Esophagus squamous epithelium (tissue), 4 donors: ENCODE data around the gene CFL1.

ENCODE experiments used
- POLR2A ChIP-seq, 4 donors: fragments of 450-650 bp; IDR thresholded peaks; one replicate each; pipeline ENCODE4 v1.6.1; 2017; ENCODE audit warnings: antibody characterized with exemption in 4 of 4, mild to moderate bottlenecking in 4 of 4, moderate library complexity in 3 of 4
- TF ChIP-seq, protein P1 (sequence below), 6 experiments: fragments of 450-650 bp in 4 of 6; fragments of 200-600 bp in 2 of 6; sonication (generic) in 2 of 6; IDR thresholded peaks; one replicate each; pipeline ENCODE4 v1.5.1; 2016 to 2019; ENCODE audit warnings: antibody characterized with exemption in 6 of 6, mild to moderate bottlenecking in 4 of 6, moderate library complexity in 4 of 6

GRCh38 chr11:65903715-65904114 is 45.7 kb upstream of the CFL1 start:
- TF ChIP-seq, protein P1, sequence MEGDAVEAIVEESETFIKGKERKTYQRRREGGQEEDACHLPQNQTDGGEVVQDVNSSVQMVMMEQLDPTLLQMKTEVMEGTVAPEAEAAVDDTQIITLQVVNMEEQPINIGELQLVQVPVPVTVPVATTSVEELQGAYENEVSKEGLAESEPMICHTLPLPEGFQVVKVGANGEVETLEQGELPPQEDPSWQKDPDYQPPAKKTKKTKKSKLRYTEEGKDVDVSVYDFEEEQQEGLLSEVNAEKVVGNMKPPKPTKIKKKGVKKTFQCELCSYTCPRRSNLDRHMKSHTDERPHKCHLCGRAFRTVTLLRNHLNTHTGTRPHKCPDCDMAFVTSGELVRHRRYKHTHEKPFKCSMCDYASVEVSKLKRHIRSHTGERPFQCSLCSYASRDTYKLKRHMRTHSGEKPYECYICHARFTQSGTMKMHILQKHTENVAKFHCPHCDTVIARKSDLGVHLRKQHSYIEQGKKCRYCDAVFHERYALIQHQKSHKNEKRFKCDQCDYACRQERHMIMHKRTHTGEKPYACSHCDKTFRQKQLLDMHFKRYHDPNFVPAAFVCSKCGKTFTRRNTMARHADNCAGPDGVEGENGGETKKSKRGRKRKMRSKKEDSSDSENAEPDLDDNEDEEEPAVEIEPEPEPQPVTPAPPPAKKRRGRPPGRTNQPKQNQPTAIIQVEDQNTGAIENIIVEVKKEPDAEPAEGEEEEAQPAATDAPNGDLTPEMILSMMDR (IDR thresholded peaks at IDR 0.05): no peak
- TF ChIP-seq POLR2A (IDR thresholded peaks at IDR 0.05): no peak
